Esophagus muscularis mucosa (tissue), 4 donors: ENCODE data around the gene FOXK1. TPM values are rescaled to one million over a fixed set of nuclear protein-coding genes. Genes with fewer than 3 reads are reported as not detected.

Source experiments
- DNase-seq: peaks from one replicate; pipeline ENCODE4 v3.0.0-alpha.2; 2017; ENCODE audit errors: extremely low spot score
- H3K27ac ChIP-seq, 4 donors: fragments of 200-600 bp; sonication (generic); replicated peaks in 1 of 4; 1 replicate in 3 of 4; 2 replicates in 1 of 4; pipeline ENCODE4 v1.5.1; 2016 to 2019; ENCODE audit warnings: mild to moderate bottlenecking in 1 of 4
- H3K27me3 ChIP-seq, 4 donors: fragments of 200-600 bp; sonication (generic); one replicate each; pipeline versions ENCODE4 v1.5.1 to v1.6.0; 2016 to 2019
- H3K36me3 ChIP-seq, 4 donors: fragments of 200-600 bp; sonication (generic); one replicate each; pipeline ENCODE4 v1.5.1; 2016 to 2019
- H3K4me1 ChIP-seq, 4 donors: fragments of 200-600 bp; sonication (generic); one replicate each; pipeline ENCODE4 v1.5.1; 2016 to 2019
- H3K4me3 ChIP-seq, 4 donors: fragments of 200-600 bp; sonication (generic); 1 replicate in 2 of 4; 2 replicates in 2 of 4; pipeline ENCODE4 v1.5.1; 2016 to 2019; ENCODE audit warnings: mild to moderate bottlenecking in 4 of 4, moderate library complexity in 1 of 4
- H3K9me3 ChIP-seq, 4 donors: fragments of 200-600 bp; sonication (generic); 1 replicate in 3 of 4; 2 replicates in 1 of 4; pipeline ENCODE4 v1.5.1; 2016 to 2019
- EP300 ChIP-seq: sonication (generic); formaldehyde crosslinking; IDR thresholded peaks from one replicate; pipeline ENCODE4 v1.6.1; 2017; ENCODE audit warnings: antibody characterized with exemption
- POLR2A ChIP-seq: fragments of 450-650 bp; IDR thresholded peaks from one replicate; pipeline ENCODE4 v1.6.1; 2017; ENCODE audit warnings: antibody characterized with exemption, moderate library complexity, mild to moderate bottlenecking, low read depth
- POLR2AphosphoS5 ChIP-seq, 2 donors: sonication (generic); formaldehyde crosslinking; IDR thresholded peaks; one replicate each; pipeline ENCODE4 v1.6.1; 2017; ENCODE audit warnings: antibody characterized with exemption in 2 of 2
- WGBS: methylation state at CpG from one replicate; pipeline ENCODE4 v1.1.5; 2018; 5-methylcytosine and 5-hydroxymethylcytosine counted together
- intact Hi-C: fragments of 100-400 bp; cut with DNase I; formaldehyde crosslinking; loops from one replicate; pipeline ENCODE4 v1.15.1; 2023
- total RNA-seq, 4 donors: library from RNA; depleted of rRNA; stranded (reverse); fragments of >200 nt; gene quantifications; one replicate each; pipeline versions ENCODE4 v1.1.0 to v1.2.1, GENCODE V29; 2016
- TF ChIP-seq, protein P1 (sequence below), 3 experiments: fragments of 200-600 bp in 2 of 3; fragments of 450-650 bp in 1 of 3; sonication (generic) in 2 of 3; IDR thresholded peaks; one replicate each; pipeline ENCODE4 v1.5.1; 2017 to 2019; ENCODE audit warnings: antibody characterized with exemption in 3 of 3, mild to moderate bottlenecking in 2 of 3, moderate library complexity in 1 of 3

FOXK1 gene
- total RNA-seq, 4 donors from 2014 or later: 23.4 to 46.1 (median 36.3) TPM

DNA sequence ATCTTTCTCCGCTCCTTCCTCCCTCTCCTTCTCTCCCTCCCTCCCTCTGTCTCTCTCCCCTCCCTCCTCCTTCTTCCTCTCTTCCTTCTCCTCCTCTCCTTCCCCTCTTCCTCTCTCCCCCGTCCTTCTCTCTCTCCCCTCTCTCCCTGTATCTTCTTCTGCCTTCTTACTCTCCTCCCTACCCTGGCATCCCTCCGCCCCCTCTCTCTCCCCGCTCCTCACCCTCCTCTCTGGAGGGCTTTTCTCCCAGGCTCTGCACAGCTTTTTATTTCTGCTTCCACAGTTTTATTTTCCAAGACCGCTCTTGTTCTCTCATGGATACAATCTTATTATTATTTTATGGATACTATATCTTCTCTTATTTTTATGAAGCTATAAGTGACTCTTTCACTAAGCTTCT, 125.9 kb downstream of the FOXK1 start:
- no peak for DNase-seq
- no peak overlapping the region for H3K27ac ChIP-seq
- H3K4me1 ChIP-seq: peaks cover 0 to 6% (median 2%) of the 10 kb centered on the region in 4 donors
- TF ChIP-seq POLR2A: no peak
- TF ChIP-seq EP300: no peak
- TF ChIP-seq POLR2AphosphoS5 (IDR thresholded peaks at IDR 0.05): no peak
- TF ChIP-seq, protein P1, sequence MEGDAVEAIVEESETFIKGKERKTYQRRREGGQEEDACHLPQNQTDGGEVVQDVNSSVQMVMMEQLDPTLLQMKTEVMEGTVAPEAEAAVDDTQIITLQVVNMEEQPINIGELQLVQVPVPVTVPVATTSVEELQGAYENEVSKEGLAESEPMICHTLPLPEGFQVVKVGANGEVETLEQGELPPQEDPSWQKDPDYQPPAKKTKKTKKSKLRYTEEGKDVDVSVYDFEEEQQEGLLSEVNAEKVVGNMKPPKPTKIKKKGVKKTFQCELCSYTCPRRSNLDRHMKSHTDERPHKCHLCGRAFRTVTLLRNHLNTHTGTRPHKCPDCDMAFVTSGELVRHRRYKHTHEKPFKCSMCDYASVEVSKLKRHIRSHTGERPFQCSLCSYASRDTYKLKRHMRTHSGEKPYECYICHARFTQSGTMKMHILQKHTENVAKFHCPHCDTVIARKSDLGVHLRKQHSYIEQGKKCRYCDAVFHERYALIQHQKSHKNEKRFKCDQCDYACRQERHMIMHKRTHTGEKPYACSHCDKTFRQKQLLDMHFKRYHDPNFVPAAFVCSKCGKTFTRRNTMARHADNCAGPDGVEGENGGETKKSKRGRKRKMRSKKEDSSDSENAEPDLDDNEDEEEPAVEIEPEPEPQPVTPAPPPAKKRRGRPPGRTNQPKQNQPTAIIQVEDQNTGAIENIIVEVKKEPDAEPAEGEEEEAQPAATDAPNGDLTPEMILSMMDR (IDR thresholded peaks at IDR 0.05): no peak
- peaks cover 0 to under 1% (median 0%) of the 10 kb centered on the region in 4 donors for H3K9me3 ChIP-seq
- intact Hi-C loops: no loop called here
- peaks cover 0 to 40% (median 0%) of the 10 kb centered on the region in 4 donors for H3K27me3 ChIP-seq
- H3K36me3 ChIP-seq: peaks cover 0 to 20% (median 0%) of the 10 kb centered on the region in 4 donors
- 47% methylated on average over 5 of the region's 5 CpGs for WGBS
- H3K4me3 ChIP-seq: no peak overlapping the region

DNA sequence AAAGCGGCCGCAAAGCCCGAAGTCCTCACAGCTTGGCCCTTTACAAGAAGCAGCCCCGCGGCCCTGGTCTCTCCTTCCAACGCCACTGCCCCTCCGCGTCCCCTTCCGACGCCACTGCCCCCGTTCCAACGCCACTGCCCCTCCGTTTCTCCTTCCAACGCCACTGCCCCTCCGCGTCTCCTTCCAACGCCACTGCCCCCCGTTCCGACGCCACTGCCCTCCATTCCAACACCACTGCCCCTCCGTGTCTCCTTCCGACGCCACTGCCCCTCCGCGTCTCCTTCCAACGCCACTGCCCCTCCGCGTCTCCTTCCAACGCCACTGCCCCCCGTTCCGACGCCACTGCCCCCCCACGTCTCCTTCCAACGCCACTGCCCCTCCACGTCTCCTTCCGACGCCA, 126.5 kb downstream of the FOXK1 start:
- Histone ChIP-seq H3K4me3 (no peak overlapping the region), H3K36me3 (peaks cover 0 to 26% (median under 1%) of the 10 kb centered on the region in 4 donors), H3K4me1 (peaks cover 0 to 6% (median 2%) of the 10 kb centered on the region in 4 donors), H3K9me3 (peaks cover 0 to 5% (median 0%) of the 10 kb centered on the region in 4 donors), H3K27ac (no peak overlapping the region), H3K27me3 (peaks cover 0 to 34% (median 0%) of the 10 kb centered on the region in 4 donors)
- intact Hi-C loops: no loop called here
- WGBS: 90% methylated on average over 37 of the region's 37 CpGs
- DNase-seq: no peak
- no peak for TF ChIP-seq POLR2A
- no peak for TF ChIP-seq EP300
- no peak for TF ChIP-seq POLR2AphosphoS5 (IDR thresholded peaks at IDR 0.05)
- TF ChIP-seq, protein P1 (IDR thresholded peaks at IDR 0.05): no peak

DNA sequence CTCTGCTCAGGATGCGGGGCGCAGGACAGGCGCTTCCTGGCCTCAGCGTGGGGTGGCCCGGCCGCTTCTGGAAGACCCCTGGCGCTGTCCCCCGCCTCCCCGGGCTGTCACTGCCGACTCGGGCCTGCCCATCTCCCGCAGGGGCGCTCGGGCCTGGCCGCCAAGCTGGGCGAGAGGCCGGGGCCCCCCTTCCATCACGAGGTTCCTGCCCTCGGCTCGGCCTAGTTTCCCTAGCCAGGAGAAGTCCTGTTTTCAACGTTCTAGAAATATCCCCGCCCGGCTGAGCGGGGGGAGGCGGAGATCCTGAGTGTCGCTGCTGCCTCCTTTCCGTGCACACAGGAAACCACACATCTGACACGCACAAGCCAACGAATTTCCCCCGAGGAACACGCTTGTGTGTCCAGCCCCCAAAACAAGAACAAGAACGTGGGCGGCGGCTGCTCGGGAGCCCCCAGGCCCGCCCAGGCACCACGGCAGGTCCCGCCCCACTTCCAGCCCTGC, 127.0 kb downstream of the FOXK1 start:
- Histone ChIP-seq H3K27me3 (peaks cover 0 to 34% (median 0%) of the 10 kb centered on the region in 4 donors), H3K27ac (peak overlapping the region in 2 of 4 donors; percentile 28 to 52), H3K4me1 (peaks cover 0 to 6% (median 2%) of the 10 kb centered on the region in 4 donors), H3K36me3 (peaks cover 0 to 32% (median 3%) of the 10 kb centered on the region in 4 donors), H3K4me3 (peak overlapping the region; percentile 2 to 46 (median 20)), H3K9me3 (peaks cover 0 to 5% (median 0%) of the 10 kb centered on the region in 4 donors)
- no peak for TF ChIP-seq POLR2AphosphoS5 (IDR thresholded peaks at IDR 0.05)
- no peak for TF ChIP-seq POLR2A
- TF ChIP-seq, protein P1 (IDR thresholded peaks at IDR 0.05): no peak
- intact Hi-C loops: no loop called here
- 54% methylated on average over 25 of the region's 38 CpGs for WGBS
- DNase-seq: no peak

GRCh38 chr7:4809666-4810065, 127.6 kb downstream of the FOXK1 start:
- DNase-seq: no peak
- WGBS: 87% methylated on average over 14 of the region's 14 CpGs
- Histone ChIP-seq H3K9me3 (peaks cover 0 to 5% (median 0%) of the 10 kb centered on the region in 4 donors), H3K4me1 (peaks cover 0 to 6% (median 2%) of the 10 kb centered on the region in 4 donors), H3K27ac (no peak overlapping the region), H3K27me3 (peaks cover 0 to 32% (median 0%) of the 10 kb centered on the region in 4 donors), H3K36me3 (peaks cover 0 to 35% (median 5%) of the 10 kb centered on the region in 4 donors), H3K4me3 (peak overlapping the region in 1 of 4 donors; percentile 2)
- intact Hi-C loops: no loop called here
- TF ChIP-seq EP300: no peak
- TF ChIP-seq, protein P1 (IDR thresholded peaks at IDR 0.05): no peak

GRCh38 chr7:4814433-4814832, 132.3 kb downstream of the FOXK1 start:
- Histone ChIP-seq H3K36me3 (peaks cover 0 to 49% (median 8%) of the 10 kb centered on the region in 4 donors), H3K4me3 (no peak overlapping the region), H3K9me3 (peaks cover 0 to 5% (median 0%) of the 10 kb centered on the region in 4 donors), H3K27ac (no peak overlapping the region), H3K27me3 (peaks cover 0 to 16% (median 0%) of the 10 kb centered on the region in 4 donors), H3K4me1 (no peaks in the 10 kb centered on the region)
- 54% methylated on average over 9 of the region's 14 CpGs for WGBS
- no peak for TF ChIP-seq POLR2AphosphoS5 (IDR thresholded peaks at IDR 0.05)
- TF ChIP-seq, protein P1 (IDR thresholded peaks at IDR 0.05): no peak
- no peak for TF ChIP-seq EP300
- TF ChIP-seq POLR2A: no peak
- intact Hi-C loops: no loop called here
- no peak for DNase-seq
